Hematopoietic multipotent progenitor cell treated with erythropoietin and hydrocortisone succinate and interleukin-3 and kit ligand, for 17 days (in vitro differentiated cells): ENCODE data around the gene YIPF2.

ENCODE experiments used
- DNase-seq: peaks from one replicate; pipeline ENCODE4 v3.0.0-alpha.2; 2015; ENCODE audit warnings: low spot score

YIPF2 gene

DNA sequence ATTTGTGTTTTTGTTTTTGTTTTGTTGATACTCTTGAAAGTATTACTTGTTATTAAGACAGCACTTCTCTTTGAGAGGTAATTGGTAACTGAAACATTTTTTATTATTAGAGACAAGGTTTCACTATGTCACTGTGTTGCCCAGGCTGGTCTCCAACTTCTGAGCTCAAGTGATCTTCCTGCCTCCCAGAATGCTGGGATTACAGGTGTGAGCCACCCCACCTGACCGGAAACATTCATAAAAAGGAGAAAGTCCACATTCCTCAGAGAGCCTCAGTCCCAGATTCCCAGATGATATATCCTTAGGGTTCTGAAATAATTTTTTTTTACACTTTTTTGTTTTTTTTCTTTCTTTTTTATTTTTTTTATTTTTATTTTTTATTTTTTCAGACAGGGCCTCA is 54.4 kb downstream of the YIPF2 start:
- DNase-seq = no peak

DNA sequence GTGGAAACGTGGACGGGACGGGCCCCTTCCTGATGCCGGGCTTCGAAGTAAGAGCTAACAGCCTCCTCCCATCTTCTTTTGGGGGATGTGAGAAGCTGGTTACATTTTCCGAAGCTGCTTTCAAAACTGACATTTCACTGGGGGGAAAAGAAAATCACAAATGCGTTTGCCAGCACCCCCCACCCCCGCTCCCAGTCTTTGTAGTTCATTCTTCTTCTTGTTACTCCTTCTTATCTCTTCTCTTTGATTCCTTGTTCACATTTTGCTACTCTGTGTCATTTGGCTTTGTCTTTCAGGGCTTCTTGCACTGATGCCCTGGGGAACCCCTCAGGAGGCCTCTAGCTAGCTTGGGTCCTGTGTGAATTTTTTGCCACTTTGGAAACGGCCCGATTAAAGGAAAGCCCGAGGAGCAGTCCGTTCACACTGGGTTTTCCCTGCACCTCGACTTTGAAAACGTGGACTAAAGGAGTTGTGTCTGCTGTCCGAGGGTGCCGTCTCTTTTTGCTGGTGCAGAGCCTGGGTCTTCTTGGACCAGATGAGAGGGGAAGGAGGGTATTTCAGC is 55.8 kb downstream of the YIPF2 start:
- DNase-seq = peak; percentile 50
